CD4-positive, alpha-beta T cell treated with Interleukin-12 subunit alpha and Interleukin-12 subunit beta, for 1 hour (primary cell): ENCODE data around the gene GJA9.

Experiments used
- DNase-seq: peaks from one replicate; pipeline ENCODE4 v3.0.0-alpha.2; 2020

The GJA9 gene

GRCh38 chr1:38829368-38829767, 52.0 kb downstream of the GJA9 start:
- DNase-seq: no peak

DNA sequence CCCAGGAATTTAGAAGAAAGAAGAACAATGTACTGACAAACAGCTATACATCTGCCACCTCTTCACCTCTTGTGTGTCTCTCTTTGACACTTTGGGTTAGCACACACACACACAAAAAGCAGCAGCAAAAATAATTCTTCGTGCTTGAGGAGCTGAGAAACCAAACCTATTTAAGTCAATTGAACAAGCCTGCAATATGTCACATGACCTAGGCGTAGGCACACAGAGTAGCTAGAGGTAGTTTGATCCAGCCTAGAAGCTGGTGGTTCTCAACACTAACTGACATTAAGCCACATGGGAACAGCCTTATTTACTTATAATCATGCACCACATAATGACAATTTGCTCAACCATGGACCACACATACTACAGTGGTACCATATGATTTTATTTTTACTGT, 54.1 kb downstream of the GJA9 start:
- no peak for DNase-seq

DNA sequence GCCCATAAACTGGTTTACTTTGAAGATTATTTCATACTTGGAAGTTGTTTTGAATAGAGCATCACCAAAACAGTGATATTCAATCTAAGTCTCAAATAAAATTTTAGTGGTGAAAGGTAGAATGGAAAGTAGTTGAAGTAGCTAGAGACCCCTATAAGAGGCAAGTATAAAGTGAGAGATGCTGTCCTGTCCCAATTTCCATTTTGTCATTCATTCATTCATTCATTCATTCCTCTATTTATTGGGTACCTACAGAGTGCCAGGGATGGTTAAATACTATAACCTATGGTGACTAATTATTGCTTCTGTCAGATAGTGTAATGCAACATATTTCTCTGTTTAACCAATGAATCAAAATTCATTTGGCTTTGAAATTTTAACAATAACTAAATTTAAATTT, 54.5 kb downstream of the GJA9 start:
- DNase-seq: no peak

DNA sequence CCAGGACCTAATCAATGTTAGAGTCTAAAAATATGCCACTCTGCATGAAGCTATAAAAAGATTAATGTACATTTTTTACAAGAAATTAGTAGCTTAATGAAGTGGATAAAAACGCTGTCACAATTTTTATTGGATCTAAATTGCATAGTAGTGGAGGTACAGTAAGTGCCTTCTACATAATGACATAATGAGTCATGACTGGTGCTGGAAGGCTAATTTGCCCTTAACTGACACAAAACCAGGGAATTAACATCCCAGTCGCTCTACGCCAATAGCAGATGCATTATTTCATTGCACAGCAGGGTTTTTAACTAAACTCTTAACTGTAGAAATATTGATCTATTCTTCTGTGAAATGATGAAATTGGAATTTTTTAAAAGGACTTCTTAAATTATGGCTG, 55.1 kb downstream of the GJA9 start:
- DNase-seq: no peak
